Measurements from ENCODE around the gene EPOP. TPM values are rescaled to one million over a fixed set of nuclear protein-coding genes. Genes with fewer than 3 reads are reported as not detected.

EPOP gene
- total and polyA plus RNA-seq, 2 of the 13 experiments (the other 11 are each of a cell fraction or from before 2014, with no cell fraction given): 14.7 to 37.8 TPM

DNA sequence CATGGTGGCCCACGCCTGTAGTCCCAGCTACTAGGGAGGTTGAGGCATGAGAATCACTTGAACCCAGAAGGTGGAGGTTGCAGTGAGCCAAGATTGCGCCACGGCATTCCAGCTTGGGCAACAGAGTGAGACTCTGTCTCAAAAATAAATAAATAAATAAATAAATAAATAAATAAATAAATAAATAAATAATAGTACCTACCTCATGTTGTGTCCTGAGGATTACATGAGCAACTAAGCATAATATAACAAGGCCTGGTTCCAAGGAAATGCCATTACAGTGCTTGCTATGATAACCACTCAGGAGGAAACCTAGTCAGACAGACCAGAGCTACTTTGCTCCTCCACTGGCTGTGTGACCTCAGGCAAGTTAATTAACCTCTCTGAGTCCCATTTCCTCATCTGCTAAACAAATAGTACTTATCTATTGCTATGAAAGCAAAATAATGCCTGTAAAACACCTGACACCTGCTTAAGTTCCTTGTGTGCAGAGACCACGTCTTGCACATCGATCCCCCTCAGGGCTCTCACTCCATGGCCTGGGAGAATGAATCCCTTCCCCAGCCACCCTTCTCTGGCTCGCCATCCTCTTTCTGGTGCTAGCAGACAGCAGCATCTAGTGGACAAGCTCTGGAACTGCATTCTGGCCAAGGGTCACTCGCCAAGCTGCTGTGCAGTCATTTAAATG is 7.5 kb downstream of the EPOP start (continued):
- TF ChIP-seq, protein P1, sequence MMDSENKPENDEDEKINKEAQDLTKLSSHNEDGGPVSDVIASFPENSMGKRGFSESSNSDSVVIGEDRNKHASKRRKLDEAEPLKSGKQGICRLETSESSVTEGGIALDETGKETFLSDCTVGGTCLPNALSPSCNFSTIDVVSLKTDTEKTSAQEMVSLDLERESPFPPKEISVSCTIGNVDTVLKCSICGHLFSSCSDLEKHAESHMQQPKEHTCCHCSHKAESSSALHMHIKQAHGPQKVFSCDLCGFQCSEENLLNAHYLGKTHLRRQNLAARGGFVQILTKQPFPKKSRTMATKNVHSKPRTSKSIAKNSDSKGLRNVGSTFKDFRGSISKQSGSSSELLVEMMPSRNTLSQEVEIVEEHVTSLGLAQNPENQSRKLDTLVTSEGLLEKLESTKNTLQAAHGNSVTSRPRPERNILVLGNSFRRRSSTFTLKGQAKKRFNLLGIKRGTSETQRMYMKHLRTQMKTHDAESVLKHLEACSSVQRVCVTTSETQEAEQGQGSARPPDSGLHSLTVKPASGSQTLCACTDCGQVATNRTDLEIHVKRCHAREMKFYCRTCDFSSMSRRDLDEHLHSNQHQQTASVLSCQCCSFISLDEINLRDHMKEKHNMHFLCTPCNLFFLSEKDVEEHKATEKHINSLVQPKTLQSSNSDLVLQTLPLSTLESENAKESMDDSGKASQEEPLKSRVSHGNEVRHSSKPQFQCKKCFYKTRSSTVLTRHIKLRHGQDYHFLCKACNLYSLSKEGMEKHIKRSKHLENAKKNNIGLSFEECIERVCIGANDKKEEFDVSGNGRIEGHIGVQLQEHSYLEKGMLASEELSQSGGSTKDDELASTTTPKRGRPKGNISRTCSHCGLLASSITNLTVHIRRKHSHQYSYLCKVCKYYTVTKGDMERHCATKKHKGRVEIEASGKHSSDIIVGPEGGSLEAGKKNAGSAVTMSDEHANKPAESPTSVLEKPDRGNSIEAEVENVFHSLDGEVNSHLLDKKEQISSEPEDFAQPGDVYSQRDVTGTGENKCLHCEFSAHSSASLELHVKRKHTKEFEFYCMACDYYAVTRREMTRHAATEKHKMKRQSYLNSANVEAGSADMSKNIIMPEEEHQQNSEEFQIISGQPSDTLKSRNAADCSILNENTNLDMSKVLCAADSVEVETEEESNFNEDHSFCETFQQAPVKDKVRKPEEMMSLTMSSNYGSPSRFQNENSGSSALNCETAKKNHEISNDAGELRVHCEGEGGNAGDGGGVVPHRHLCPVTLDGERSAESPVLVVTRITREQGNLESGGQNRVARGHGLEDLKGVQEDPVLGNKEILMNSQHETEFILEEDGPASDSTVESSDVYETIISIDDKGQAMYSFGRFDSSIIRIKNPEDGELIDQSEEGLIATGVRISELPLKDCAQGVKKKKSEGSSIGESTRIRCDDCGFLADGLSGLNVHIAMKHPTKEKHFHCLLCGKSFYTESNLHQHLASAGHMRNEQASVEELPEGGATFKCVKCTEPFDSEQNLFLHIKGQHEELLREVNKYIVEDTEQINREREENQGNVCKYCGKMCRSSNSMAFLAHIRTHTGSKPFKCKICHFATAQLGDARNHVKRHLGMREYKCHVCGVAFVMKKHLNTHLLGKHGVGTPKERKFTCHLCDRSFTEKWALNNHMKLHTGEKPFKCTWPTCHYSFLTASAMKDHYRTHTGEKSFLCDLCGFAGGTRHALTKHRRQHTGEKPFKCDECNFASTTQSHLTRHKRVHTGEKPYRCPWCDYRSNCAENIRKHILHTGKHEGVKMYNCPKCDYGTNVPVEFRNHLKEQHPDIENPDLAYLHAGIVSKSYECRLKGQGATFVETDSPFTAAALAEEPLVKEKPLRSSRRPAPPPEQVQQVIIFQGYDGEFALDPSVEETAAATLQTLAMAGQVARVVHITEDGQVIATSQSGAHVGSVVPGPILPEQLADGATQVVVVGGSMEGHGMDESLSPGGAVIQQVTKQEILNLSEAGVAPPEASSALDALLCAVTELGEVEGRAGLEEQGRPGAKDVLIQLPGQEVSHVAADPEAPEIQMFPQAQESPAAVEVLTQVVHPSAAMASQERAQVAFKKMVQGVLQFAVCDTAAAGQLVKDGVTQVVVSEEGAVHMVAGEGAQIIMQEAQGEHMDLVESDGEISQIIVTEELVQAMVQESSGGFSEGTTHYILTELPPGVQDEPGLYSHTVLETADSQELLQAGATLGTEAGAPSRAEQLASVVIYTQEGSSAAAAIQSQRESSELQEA (CRISPR knock-in tag; IDR thresholded peaks at IDR 0.05; ENCODE audit: not compliant biosample characterization): no peak
- TF ChIP-seq TSC22D2 (CRISPR knock-in tag; IDR thresholded peaks at IDR 0.05; ENCODE audit: borderline replicate concordance) (peak; percentile 91; the same call in 1 of the 2 replicates), SSRP1 (CRISPR knock-in tag; IDR thresholded peaks at IDR 0.05) (0 out of 2 replicates have a peak, but pooled peaks have one; percentile 61), CAMTA2 (CRISPR knock-in tag; IDR thresholded peaks at IDR 0.05; ENCODE audit: borderline replicate concordance) (no peak), ZNF543 (CRISPR knock-in tag; IDR thresholded peaks at IDR 0.05) (no peak), HCFC1 (IDR thresholded peaks at IDR 0.05; ENCODE audit: low read depth, low read length) (0 out of 2 replicates have a peak, but pooled peaks have one; percentile 33), ZNF263 (CRISPR knock-in tag; IDR thresholded peaks at IDR 0.05) (peak; percentile 52; the same call in 1 of the 2 replicates), MYC (CRISPR knock-in tag; IDR thresholded peaks at IDR 0.05; ENCODE audit: borderline replicate concordance) (peak; percentile 25; the same call in 1 of the 2 replicates), MED13 (CRISPR knock-in tag; IDR thresholded peaks at IDR 0.05) (no peak), ZNF350 (CRISPR knock-in tag; IDR thresholded peaks at IDR 0.05; ENCODE audit: borderline replicate concordance, low read depth) (no peak; the same call in 1 of the 2 replicates)
- TF ChIP-seq, protein P2, sequence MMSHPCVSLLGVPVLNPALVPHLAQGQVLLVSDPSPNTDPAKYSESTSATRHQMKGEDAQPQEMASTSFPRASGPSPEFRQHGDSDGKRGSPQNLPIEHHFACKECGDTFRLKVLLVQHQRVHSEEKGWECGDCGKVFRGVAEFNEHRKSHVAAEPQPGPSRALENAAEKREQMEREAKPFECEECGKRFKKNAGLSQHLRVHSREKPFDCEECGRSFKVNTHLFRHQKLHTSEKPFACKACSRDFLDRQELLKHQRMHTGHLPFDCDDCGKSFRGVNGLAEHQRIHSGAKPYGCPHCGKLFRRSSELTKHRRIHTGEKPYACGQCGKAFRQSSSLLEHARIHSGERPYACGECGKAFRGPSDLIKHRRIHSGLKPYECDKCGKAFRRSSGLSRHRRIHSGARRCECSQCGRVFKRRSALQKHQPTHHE (CRISPR knock-in tag; IDR thresholded peaks at IDR 0.05; ENCODE audit: borderline replicate concordance): no peak
- TF ChIP-seq, protein P3, sequence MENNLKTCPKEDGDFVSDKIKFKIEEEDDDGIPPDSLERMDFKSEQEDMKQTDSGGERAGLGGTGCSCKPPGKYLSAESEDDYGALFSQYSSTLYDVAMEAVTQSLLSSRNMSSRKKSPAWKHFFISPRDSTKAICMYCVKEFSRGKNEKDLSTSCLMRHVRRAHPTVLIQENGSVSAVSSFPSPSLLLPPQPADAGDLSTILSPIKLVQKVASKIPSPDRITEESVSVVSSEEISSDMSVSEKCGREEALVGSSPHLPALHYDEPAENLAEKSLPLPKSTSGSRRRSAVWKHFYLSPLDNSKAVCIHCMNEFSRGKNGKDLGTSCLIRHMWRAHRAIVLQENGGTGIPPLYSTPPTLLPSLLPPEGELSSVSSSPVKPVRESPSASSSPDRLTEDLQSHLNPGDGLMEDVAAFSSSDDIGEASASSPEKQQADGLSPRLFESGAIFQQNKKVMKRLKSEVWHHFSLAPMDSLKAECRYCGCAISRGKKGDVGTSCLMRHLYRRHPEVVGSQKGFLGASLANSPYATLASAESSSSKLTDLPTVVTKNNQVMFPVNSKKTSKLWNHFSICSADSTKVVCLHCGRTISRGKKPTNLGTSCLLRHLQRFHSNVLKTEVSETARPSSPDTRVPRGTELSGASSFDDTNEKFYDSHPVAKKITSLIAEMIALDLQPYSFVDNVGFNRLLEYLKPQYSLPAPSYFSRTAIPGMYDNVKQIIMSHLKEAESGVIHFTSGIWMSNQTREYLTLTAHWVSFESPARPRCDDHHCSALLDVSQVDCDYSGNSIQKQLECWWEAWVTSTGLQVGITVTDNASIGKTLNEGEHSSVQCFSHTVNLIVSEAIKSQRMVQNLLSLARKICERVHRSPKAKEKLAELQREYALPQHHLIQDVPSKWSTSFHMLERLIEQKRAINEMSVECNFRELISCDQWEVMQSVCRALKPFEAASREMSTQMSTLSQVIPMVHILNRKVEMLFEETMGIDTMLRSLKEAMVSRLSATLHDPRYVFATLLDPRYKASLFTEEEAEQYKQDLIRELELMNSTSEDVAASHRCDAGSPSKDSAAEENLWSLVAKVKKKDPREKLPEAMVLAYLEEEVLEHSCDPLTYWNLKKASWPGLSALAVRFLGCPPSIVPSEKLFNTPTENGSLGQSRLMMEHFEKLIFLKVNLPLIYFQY (CRISPR knock-in tag; IDR thresholded peaks at IDR 0.05; ENCODE audit: borderline replicate concordance): no peak
- TF ChIP-seq, protein P4, sequence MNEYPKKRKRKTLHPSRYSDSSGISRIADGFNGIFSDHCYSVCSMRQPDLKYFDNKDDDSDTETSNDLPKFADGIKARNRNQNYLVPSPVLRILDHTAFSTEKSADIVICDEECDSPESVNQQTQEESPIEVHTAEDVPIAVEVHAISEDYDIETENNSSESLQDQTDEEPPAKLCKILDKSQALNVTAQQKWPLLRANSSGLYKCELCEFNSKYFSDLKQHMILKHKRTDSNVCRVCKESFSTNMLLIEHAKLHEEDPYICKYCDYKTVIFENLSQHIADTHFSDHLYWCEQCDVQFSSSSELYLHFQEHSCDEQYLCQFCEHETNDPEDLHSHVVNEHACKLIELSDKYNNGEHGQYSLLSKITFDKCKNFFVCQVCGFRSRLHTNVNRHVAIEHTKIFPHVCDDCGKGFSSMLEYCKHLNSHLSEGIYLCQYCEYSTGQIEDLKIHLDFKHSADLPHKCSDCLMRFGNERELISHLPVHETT (CRISPR knock-in tag; conservative IDR thresholded peaks at IDR 0.05): 0 out of 2 replicates have a peak, but pooled peaks have one; percentile 32
